ENCODE measurements around the gene MKKS.

The MKKS gene

DNA sequence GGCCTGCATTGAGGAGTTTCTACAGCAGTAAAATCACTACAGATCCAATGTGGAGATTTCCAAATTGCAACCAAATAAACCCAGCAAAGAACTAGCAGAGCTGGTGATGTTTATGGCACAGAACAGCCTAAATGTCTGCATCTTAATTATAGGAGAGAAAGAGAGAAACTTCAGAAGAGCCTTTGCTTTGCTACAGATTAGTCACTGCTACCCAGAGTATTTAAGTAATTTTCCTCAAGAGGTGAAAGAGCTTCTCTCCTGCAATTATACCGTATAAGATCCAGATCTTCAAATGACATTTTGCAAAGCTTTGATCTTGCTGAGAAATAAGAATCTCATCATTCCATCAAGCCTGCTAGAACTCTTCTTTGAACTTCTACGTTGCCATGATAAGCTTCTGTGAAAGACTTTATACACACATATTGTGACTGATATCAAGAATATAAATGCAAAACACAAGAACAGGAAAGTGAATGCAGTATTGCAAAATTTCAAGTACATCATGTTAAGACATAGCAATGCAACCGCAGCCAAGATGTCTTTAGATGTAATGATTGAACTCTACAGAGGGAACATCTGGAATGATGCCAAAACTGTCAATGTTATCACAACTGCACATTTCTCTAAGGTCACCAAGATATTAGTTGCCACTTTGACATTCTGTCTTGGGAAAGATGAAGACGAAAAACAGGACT lies 48.0 kb downstream of the MKKS start:
- H3K36me3 ChIP-seq (ENCODE audit: control insufficient read depth in 1 of 2, insufficient read depth in 2 of 2, low read length in 2 of 2) = no peaks in the 10 kb centered on the region
- no peaks in the 10 kb centered on the region for H3K27me3 ChIP-seq (ENCODE audit: low read depth, low read length)
- H3K4me1 ChIP-seq (ENCODE audit: control insufficient read depth in 1 of 2, insufficient read depth in 2 of 2, low read length in 2 of 2) = no peaks in the 10 kb centered on the region
- H3K9me3 ChIP-seq (ENCODE audit: control insufficient read depth in 1 of 2, low read length in 2 of 2) = no peaks in the 10 kb centered on the region
- H3K4me3 ChIP-seq (ENCODE audit: low read depth in 1 of 2, low read length in 2 of 2) = no peak overlapping the region
- H3K27ac ChIP-seq (ENCODE audit: low read length) = no peak overlapping the region

DNA sequence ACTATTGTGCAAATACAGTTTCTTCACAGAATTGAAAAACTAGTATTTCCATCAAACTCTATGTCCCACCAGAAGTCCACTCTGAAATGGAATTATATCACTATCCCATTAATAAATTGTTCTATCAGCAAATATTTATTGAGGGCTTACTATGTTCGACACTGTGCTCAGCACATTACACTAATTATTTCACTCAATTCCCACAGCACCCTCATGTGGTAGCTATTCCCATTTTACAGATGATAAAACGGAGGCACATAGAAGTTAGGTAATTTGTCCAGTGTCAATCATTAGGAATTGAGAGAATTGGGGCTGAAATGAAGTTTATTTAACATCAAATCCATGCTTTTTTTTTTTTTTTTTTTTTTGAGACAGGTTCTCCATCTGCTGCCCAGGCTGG lies 52.5 kb downstream of the MKKS start:
- Histone ChIP-seq H3K9me3 (ENCODE audit: control insufficient read depth in 1 of 2, low read length in 2 of 2) (no peaks in the 10 kb centered on the region), H3K27me3 (ENCODE audit: low read depth, low read length) (no peaks in the 10 kb centered on the region), H3K36me3 (ENCODE audit: control insufficient read depth in 1 of 2, insufficient read depth in 2 of 2, low read length in 2 of 2) (no peaks in the 10 kb centered on the region), H3K4me3 (ENCODE audit: low read depth in 1 of 2, low read length in 2 of 2) (no peak overlapping the region), H3K4me1 (ENCODE audit: control insufficient read depth in 1 of 2, insufficient read depth in 2 of 2, low read length in 2 of 2) (no peaks in the 10 kb centered on the region), H3K27ac (ENCODE audit: low read length) (no peak overlapping the region)

GRCh38 chr20:10379761-10380160 lies 54.3 kb downstream of the MKKS start:
- H3K4me3 ChIP-seq (ENCODE audit: low read depth in 1 of 2, low read length in 2 of 2) = no peak overlapping the region
- H3K36me3 ChIP-seq (ENCODE audit: control insufficient read depth in 1 of 2, insufficient read depth in 2 of 2, low read length in 2 of 2) = no peaks in the 10 kb centered on the region
- H3K27me3 ChIP-seq (ENCODE audit: low read depth, low read length) = no peaks in the 10 kb centered on the region

DNA sequence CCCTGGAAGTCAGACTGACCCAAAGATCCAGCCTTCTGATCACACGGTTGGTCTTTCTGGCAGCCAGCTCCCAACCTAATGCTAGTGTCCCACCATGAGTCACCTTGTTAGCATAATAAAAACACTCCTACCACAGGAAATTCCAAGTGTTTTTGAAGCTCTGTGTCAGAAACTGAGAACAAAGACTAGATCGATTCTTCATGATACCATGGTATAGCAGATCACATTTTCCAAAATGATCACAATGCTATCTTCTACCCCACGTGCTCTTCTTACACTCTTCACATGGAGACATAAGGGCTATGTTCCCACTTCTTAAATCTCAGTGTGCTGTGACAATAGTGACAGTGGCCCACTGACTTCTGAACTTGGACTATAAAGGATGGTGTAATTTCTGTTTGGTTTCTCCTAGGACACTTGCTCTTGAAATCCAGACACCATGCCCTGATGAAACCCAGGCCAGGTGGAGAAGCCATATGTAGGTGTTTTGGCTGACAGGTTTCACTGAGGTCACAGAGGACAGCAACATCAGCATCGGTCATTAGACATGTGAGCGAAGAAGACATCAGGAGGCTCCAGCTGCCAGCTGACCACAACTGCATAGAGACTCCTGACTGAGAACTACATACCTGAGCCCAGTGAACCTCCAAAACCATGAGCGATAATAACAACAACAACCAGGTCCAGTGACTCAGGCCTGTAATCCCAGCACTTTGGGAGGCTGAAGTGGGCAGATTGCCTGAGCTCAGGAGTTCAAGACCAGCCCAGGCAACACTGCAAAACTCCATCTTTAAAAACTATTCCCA lies 57.5 kb downstream of the MKKS start:
- Histone ChIP-seq H3K36me3 (ENCODE audit: control insufficient read depth in 1 of 2, insufficient read depth in 2 of 2, low read length in 2 of 2) (no peaks in the 10 kb centered on the region), H3K4me1 (ENCODE audit: control insufficient read depth in 1 of 2, insufficient read depth in 2 of 2, low read length in 2 of 2) (no peaks in the 10 kb centered on the region), H3K4me3 (ENCODE audit: low read depth in 1 of 2, low read length in 2 of 2) (no peak overlapping the region), H3K27ac (ENCODE audit: low read length) (no peak overlapping the region), H3K27me3 (ENCODE audit: low read depth, low read length) (no peaks in the 10 kb centered on the region), H3K9me3 (ENCODE audit: control insufficient read depth in 1 of 2, low read length in 2 of 2) (no peaks in the 10 kb centered on the region)

More at GRCh38 chr20:10379761-10380160, 54.3 kb downstream of the MKKS start:
- H3K27ac ChIP-seq (ENCODE audit: low read length) = no peak overlapping the region
- H3K9me3 ChIP-seq (ENCODE audit: control insufficient read depth in 1 of 2, low read length in 2 of 2) = no peaks in the 10 kb centered on the region
- no peaks in the 10 kb centered on the region for H3K4me1 ChIP-seq (ENCODE audit: control insufficient read depth in 1 of 2, insufficient read depth in 2 of 2, low read length in 2 of 2)

DNA sequence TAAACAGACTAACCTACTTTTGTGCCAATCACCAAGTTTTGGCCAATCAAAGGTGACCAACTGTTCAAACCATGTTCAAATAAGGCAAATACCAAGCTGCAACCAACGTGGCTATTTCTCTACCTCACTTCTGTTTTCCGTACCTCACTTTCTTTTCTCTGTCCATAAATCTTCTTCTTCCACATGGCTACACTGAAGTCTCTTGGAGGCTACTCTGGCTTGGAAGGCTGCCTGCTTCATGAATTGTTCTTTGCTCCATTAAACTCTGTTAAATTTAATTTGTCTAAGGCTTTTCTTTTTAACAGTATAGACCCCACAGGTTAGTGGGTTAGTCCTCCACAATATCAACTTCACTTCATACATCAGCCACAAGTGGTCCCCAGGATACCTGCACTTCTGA lies 58.8 kb downstream of the MKKS start:
- Histone ChIP-seq H3K9me3 (ENCODE audit: control insufficient read depth in 1 of 2, low read length in 2 of 2) (no peaks in the 10 kb centered on the region), H3K36me3 (ENCODE audit: control insufficient read depth in 1 of 2, insufficient read depth in 2 of 2, low read length in 2 of 2) (no peaks in the 10 kb centered on the region), H3K4me1 (ENCODE audit: control insufficient read depth in 1 of 2, insufficient read depth in 2 of 2, low read length in 2 of 2) (no peaks in the 10 kb centered on the region)

GRCh38 chr20:10374036-10374435 lies 60.0 kb downstream of the MKKS start:
- Histone ChIP-seq H3K9me3 (ENCODE audit: control insufficient read depth in 1 of 2, low read length in 2 of 2) (no peaks in the 10 kb centered on the region), H3K4me3 (ENCODE audit: low read depth in 1 of 2, low read length in 2 of 2) (no peak overlapping the region), H3K36me3 (ENCODE audit: control insufficient read depth in 1 of 2, insufficient read depth in 2 of 2, low read length in 2 of 2) (no peaks in the 10 kb centered on the region), H3K27ac (ENCODE audit: low read length) (no peak overlapping the region), H3K4me1 (ENCODE audit: control insufficient read depth in 1 of 2, insufficient read depth in 2 of 2, low read length in 2 of 2) (no peaks in the 10 kb centered on the region), H3K27me3 (ENCODE audit: low read depth, low read length) (no peaks in the 10 kb centered on the region)

More for the DNA sequence above, 58.8 kb downstream of the MKKS start:
- Histone ChIP-seq H3K4me3 (ENCODE audit: low read depth in 1 of 2, low read length in 2 of 2) (no peak overlapping the region), H3K27ac (ENCODE audit: low read length) (no peak overlapping the region), H3K27me3 (ENCODE audit: low read depth, low read length) (no peaks in the 10 kb centered on the region)

- H3K4me3 ChIP-seq (ENCODE audit: low read depth in 1 of 2, low read length in 2 of 2) = no peak overlapping the region
- no peaks in the 10 kb centered on the region for H3K4me1 ChIP-seq (ENCODE audit: control insufficient read depth in 1 of 2, insufficient read depth in 2 of 2, low read length in 2 of 2)
Measured at GRCh38 chr20:10371467-10371866, 62.6 kb downstream of the MKKS start.

GRCh38 chr20:10370091-10370887 lies 63.7 kb downstream of the MKKS start:
- H3K27me3 ChIP-seq (ENCODE audit: low read depth, low read length) = no peaks in the 10 kb centered on the region
- H3K36me3 ChIP-seq (ENCODE audit: control insufficient read depth in 1 of 2, insufficient read depth in 2 of 2, low read length in 2 of 2) = no peaks in the 10 kb centered on the region
- no peaks in the 10 kb centered on the region for H3K9me3 ChIP-seq (ENCODE audit: control insufficient read depth in 1 of 2, low read length in 2 of 2)
- no peak overlapping the region for H3K4me3 ChIP-seq (ENCODE audit: low read depth in 1 of 2, low read length in 2 of 2)
- H3K27ac ChIP-seq (ENCODE audit: low read length) = no peak overlapping the region
- no peaks in the 10 kb centered on the region for H3K4me1 ChIP-seq (ENCODE audit: control insufficient read depth in 1 of 2, insufficient read depth in 2 of 2, low read length in 2 of 2)

More at GRCh38 chr20:10371467-10371866, 62.6 kb downstream of the MKKS start:
- H3K9me3 ChIP-seq (ENCODE audit: control insufficient read depth in 1 of 2, low read length in 2 of 2) = no peaks in the 10 kb centered on the region
- no peaks in the 10 kb centered on the region for H3K27me3 ChIP-seq (ENCODE audit: low read depth, low read length)
- H3K27ac ChIP-seq (ENCODE audit: low read length) = no peak overlapping the region
- H3K36me3 ChIP-seq (ENCODE audit: control insufficient read depth in 1 of 2, insufficient read depth in 2 of 2, low read length in 2 of 2) = no peaks in the 10 kb centered on the region

DNA sequence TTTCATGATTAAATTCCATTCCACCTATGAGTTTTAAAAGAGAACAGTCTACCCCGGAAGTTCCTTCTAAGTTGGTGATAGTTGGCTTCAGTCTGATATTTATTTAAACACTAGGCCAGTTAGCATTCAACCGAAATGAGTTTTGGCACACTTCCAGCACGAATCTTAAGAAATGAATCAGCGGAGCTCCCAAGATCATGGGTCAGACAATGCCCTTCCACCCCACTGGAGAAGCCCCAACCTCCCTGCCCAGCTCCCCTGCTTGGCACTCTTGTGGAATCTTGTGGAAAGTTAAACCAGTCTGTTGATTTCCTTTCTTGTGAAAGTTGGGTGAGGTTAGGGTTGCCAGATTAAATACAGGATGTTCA lies 64.3 kb downstream of the MKKS start:
- H3K27ac ChIP-seq (ENCODE audit: low read length) = no peak overlapping the region

DNA sequence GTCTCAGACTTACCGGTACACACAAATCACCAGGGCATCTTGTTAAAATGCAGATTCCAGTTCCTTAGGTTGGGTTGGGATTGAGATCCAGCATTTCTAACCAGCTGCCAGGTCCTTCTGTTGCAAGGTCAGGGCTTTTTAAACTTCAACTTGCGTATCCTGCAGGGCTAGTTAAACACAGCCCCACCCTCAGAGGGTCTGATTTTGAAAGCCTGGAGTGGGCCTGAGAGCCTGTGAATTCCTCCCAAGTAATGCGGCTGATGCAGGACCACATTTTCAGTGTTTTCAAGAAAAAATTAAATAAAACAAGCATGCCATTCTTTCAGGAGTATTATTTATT lies 65.3 kb downstream of the MKKS start:
- H3K27me3 ChIP-seq (ENCODE audit: low read depth, low read length) = no peaks in the 10 kb centered on the region
- H3K4me3 ChIP-seq (ENCODE audit: low read depth in 1 of 2, low read length in 2 of 2) = no peak overlapping the region
- H3K36me3 ChIP-seq (ENCODE audit: control insufficient read depth in 1 of 2, insufficient read depth in 2 of 2, low read length in 2 of 2) = no peaks in the 10 kb centered on the region
- H3K9me3 ChIP-seq (ENCODE audit: control insufficient read depth in 1 of 2, low read length in 2 of 2) = no peaks in the 10 kb centered on the region
- H3K4me1 ChIP-seq (ENCODE audit: control insufficient read depth in 1 of 2, insufficient read depth in 2 of 2, low read length in 2 of 2) = no peaks in the 10 kb centered on the region
- H3K27ac ChIP-seq (ENCODE audit: low read length) = no peak overlapping the region

More for the DNA sequence above, 64.3 kb downstream of the MKKS start:
- H3K4me1 ChIP-seq (ENCODE audit: control insufficient read depth in 1 of 2, insufficient read depth in 2 of 2, low read length in 2 of 2) = no peaks in the 10 kb centered on the region
- H3K9me3 ChIP-seq (ENCODE audit: control insufficient read depth in 1 of 2, low read length in 2 of 2) = no peaks in the 10 kb centered on the region
- H3K27me3 ChIP-seq (ENCODE audit: low read depth, low read length) = no peaks in the 10 kb centered on the region
- no peaks in the 10 kb centered on the region for H3K36me3 ChIP-seq (ENCODE audit: control insufficient read depth in 1 of 2, insufficient read depth in 2 of 2, low read length in 2 of 2)
- no peak overlapping the region for H3K4me3 ChIP-seq (ENCODE audit: low read depth in 1 of 2, low read length in 2 of 2)

DNA sequence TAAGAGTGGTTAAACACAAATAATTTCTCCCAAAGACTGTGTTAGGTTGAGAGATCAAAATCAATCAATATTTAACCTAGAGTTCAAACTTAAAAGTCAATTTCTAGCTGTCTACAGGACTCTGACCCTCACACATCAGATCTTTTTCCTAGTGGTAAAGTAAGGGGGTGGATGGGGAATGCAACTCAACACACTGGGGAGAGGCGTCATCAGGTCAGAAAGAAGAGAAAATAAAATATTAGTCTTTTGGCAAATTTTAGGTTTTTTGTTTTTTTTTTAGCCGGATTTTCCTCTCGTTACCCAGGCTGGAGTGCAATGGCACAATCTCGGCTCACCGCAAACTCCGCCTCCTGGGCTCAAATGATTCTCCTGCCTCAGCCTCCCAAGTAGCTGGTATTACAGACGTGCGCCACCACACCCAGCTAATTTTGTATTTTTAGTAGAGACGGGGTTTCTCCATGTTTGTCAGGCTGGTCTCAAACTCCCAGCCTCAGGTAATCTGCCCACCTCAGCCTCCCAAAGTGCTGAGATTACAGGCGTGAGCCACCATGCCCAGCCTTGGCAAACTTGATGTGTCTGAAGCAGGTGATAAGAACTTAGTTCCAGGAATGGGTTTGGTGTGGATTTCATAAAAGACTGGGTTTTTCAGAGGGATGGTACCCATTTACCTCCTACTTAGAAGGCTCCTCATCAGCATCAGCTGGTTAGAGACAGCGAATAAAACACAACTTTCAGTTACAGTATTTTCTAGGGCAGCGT lies 65.9 kb downstream of the MKKS start:
- H3K27me3 ChIP-seq (ENCODE audit: low read depth, low read length) = no peaks in the 10 kb centered on the region
- H3K27ac ChIP-seq (ENCODE audit: low read length) = no peak overlapping the region
- no peaks in the 10 kb centered on the region for H3K36me3 ChIP-seq (ENCODE audit: control insufficient read depth in 1 of 2, insufficient read depth in 2 of 2, low read length in 2 of 2)

More for the DNA sequence above, 65.9 kb downstream of the MKKS start:
- H3K4me3 ChIP-seq (ENCODE audit: low read depth in 1 of 2, low read length in 2 of 2) = no peak overlapping the region
- no peaks in the 10 kb centered on the region for H3K9me3 ChIP-seq (ENCODE audit: control insufficient read depth in 1 of 2, low read length in 2 of 2)
- H3K4me1 ChIP-seq (ENCODE audit: control insufficient read depth in 1 of 2, insufficient read depth in 2 of 2, low read length in 2 of 2) = no peaks in the 10 kb centered on the region
